Stimulated activated naive B cell treated with anti-CD40 and anti-IgM and Interleukin-4, amounts not matched to agents 10 μg/mL and 1 μg/mL and 100 μg/mL, for 72 hours (primary cell): ENCODE data around the gene C1orf232.

ENCODE experiments used
- ATAC-seq, 2 donors: fragments of 150-1000 bp; cut with Tn5 transposase; replicated peaks; 2 replicates each; pipeline ENCODE4 v1.10.0; 2021; ENCODE audit warnings: moderate library complexity in 1 of 2
- DNase-seq: peaks from one replicate; pipeline ENCODE4 v3.0.0; 2021
- H3K27ac Mint-ChIP-seq: one replicate; pipeline ENCODE4 v1.8.0; 2022; ENCODE audit warnings: mild to moderate bottlenecking, mixed read lengths
- H3K27me3 Mint-ChIP-seq, 2 donors: one replicate each; pipeline ENCODE4 v1.8.0; 2022; ENCODE audit warnings: mixed read lengths in 2 of 2
- H3K36me3 Mint-ChIP-seq, 2 donors: one replicate each; pipeline ENCODE4 v1.8.0; 2022; ENCODE audit warnings: mixed read lengths in 2 of 2, mild to moderate bottlenecking in 1 of 2
- H3K4me1 Mint-ChIP-seq, 2 donors: one replicate each; pipeline ENCODE4 v1.8.0; 2022; ENCODE audit warnings: mixed read lengths in 2 of 2, mild to moderate bottlenecking in 1 of 2
- H3K4me3 Mint-ChIP-seq, 2 donors: one replicate each; pipeline ENCODE4 v1.8.0; 2022; ENCODE audit warnings: mild to moderate bottlenecking in 2 of 2, mixed read lengths in 2 of 2, moderate library complexity in 1 of 2
- H3K9me3 Mint-ChIP-seq, 2 donors: one replicate each; pipeline ENCODE4 v1.8.0; 2022; ENCODE audit warnings: mixed read lengths in 2 of 2, mild to moderate bottlenecking in 1 of 2

The C1orf232 gene

GRCh38 chr1:26156285-26157038 is 12.3 kb downstream of the C1orf232 start:
- Mint-ChIP-seq H3K9me3 (no peaks in the 10 kb centered on the region), H3K27me3 (peaks cover 39 to 68% of the 10 kb centered on the region in 2 donors), H3K27ac (no peak overlapping the region), H3K4me1 (peaks cover 2 to 6% of the 10 kb centered on the region in 2 donors), H3K4me3 (no peak overlapping the region), H3K36me3 (no peaks in the 10 kb centered on the region)
- ATAC-seq: peak in 1 of 2 donors; percentile 6
- DNase-seq: no peak

DNA sequence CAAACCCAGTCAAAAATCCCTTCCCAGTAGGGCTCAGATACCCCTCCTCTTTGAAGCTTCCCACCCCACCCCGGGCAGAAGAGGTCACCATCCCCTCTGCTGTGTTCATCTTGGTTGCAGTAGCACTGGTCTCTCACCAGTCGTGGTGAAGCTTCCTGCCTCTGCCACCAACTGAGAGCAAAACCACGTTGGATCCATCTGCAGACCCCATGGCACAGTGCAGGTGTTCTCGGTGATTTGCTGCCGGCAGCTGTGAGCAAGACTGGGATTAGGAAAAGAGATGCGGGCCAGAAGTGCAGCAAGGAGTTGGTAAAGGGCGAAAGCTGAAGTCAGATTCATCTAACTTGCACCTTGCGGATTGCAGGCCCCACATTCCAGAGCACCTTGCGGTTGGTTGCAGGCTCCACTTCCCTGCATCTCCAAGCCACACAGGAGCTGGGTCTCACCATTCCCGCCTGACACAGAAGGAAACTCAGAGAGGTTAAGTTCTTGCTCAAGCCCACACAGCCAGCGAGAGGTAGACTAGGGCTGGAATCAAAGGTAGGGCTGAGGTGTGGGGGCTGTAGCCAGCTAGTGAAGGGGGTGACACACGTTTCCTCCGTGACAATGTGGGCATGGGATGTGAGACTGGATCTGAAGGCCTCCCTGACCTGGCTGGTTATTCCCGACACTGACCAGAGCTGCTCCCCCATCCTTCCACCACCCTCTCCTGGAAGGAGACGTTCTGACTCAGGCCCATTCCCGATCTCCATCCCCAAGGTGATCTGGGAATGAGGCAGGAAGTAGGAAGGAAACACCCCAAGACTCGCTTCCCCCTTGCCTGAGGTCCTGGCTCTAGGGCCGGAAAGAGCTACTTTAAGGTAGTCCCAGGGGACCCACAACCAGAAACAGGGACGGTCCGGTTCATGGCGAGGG is 13.1 kb downstream of the C1orf232 start:
- DNase-seq (no peak), ATAC-seq (no peak)
- peaks cover 34 to 60% of the 10 kb centered on the region in 2 donors for H3K27me3 Mint-ChIP-seq
- H3K9me3 Mint-ChIP-seq: no peaks in the 10 kb centered on the region
- H3K4me1 Mint-ChIP-seq: peaks cover 0 to 6% of the 10 kb centered on the region in 2 donors
- no peak overlapping the region for H3K27ac Mint-ChIP-seq
- no peaks in the 10 kb centered on the region for H3K36me3 Mint-ChIP-seq
- no peak overlapping the region for H3K4me3 Mint-ChIP-seq

DNA sequence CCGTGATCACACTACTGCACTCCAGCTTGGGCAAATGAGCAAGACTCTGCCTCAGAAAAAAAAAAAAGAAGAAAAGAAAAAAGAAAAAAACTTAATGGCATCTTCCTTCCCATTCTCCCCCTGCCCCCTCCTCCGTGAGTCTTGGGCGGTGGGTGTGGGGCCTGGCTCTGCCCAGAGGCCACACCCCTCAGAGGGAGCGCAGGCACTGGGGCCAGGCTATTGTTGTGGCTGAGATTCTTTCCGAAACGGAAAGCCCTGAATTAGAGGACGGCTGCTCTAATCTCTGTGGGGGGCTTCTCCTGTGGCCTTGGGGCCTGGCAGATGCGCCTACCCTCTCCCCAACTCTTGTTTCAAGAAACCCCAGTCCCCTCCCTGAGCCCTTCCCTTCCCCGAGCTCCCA is 14.0 kb downstream of the C1orf232 start:
- H3K4me1 Mint-ChIP-seq: peaks cover 0 to 6% of the 10 kb centered on the region in 2 donors
- H3K9me3 Mint-ChIP-seq: no peaks in the 10 kb centered on the region
- no peak for ATAC-seq
- DNase-seq: no peak
- peaks cover 33 to 52% of the 10 kb centered on the region in 2 donors for H3K27me3 Mint-ChIP-seq
- no peak overlapping the region for H3K4me3 Mint-ChIP-seq
- no peaks in the 10 kb centered on the region for H3K36me3 Mint-ChIP-seq
- no peak overlapping the region for H3K27ac Mint-ChIP-seq

GRCh38 chr1:26153966-26154532 is 14.7 kb downstream of the C1orf232 start:
- H3K36me3 Mint-ChIP-seq: no peaks in the 10 kb centered on the region
- peaks cover 0 to 6% of the 10 kb centered on the region in 2 donors for H3K4me1 Mint-ChIP-seq
- ATAC-seq (no peak), DNase-seq (no peak)
- no peaks in the 10 kb centered on the region for H3K9me3 Mint-ChIP-seq
- H3K4me3 Mint-ChIP-seq: no peak overlapping the region
- H3K27me3 Mint-ChIP-seq: peaks cover 32 to 45% of the 10 kb centered on the region in 2 donors
- no peak overlapping the region for H3K27ac Mint-ChIP-seq

GRCh38 chr1:26148887-26149286 is 19.9 kb downstream of the C1orf232 start:
- H3K9me3 Mint-ChIP-seq: no peaks in the 10 kb centered on the region
- DNase-seq (no peak), ATAC-seq (no peak)
- H3K27me3 Mint-ChIP-seq: peaks cover 4 to 13% of the 10 kb centered on the region in 2 donors
- H3K27ac Mint-ChIP-seq: no peak overlapping the region
- peaks cover 0 to 2% of the 10 kb centered on the region in 2 donors for H3K4me1 Mint-ChIP-seq
- no peak overlapping the region for H3K4me3 Mint-ChIP-seq
- H3K36me3 Mint-ChIP-seq: no peaks in the 10 kb centered on the region

GRCh38 chr1:26145960-26146294 is 22.8 kb downstream of the C1orf232 start:
- no peaks in the 10 kb centered on the region for H3K9me3 Mint-ChIP-seq
- peaks cover 4 to 11% of the 10 kb centered on the region in 2 donors for H3K27me3 Mint-ChIP-seq
- H3K4me3 Mint-ChIP-seq: no peak overlapping the region
- no peak for DNase-seq
- H3K36me3 Mint-ChIP-seq: no peaks in the 10 kb centered on the region
- H3K4me1 Mint-ChIP-seq: peaks cover 0 to 2% of the 10 kb centered on the region in 2 donors
- no peak overlapping the region for H3K27ac Mint-ChIP-seq
- no peak for ATAC-seq

DNA sequence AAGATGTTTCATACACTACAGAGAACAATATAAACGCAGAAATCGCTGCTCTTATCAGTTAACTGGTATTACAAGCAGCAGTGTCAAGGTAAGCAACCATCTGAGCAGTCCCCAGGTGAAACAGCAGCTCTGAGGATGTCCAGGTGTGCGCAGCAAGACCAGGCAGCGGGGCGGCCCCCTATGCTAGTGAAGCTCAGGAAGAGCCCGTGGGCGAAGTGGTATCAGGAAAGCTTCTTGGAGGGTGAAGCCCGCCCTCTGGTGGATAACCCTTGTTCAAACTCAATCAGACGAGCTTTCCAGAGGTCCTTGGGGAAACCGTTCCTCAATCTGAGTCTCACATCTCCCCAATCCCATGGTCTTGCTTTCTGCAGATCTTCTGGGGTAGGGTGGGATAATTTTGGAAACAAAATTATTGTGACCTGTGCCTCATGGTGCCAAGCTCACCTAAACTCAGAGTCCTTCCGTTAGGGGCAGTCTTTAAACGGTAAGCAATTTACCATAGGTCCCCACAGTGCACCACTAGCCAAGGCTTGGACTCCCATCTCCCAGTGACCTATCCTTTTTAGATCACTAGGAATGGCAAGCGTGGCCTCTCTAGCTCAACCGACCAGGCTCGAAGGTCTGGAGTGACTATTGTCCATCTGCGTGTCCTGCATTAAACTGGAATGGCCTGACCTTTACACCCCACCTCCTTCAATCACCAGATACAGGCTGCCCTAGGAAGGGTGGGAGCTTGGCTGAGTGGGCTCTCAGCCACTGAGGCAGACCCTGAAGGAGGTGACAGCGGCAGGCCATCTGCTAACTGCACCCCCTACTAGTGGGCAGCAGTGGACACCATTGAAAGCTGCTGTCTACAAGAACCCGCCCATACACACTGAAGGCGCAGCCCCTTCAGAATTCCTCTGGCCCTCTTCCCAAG is 23.5 kb downstream of the C1orf232 start:
- peaks cover 0 to 2% of the 10 kb centered on the region in 2 donors for H3K4me1 Mint-ChIP-seq
- peaks cover 4 to 11% of the 10 kb centered on the region in 2 donors for H3K27me3 Mint-ChIP-seq
- no peaks in the 10 kb centered on the region for H3K36me3 Mint-ChIP-seq
- ATAC-seq: peak; percentile 67 to 83
- H3K27ac Mint-ChIP-seq: no peak overlapping the region
- peak; percentile 47 for DNase-seq
- no peak overlapping the region for H3K4me3 Mint-ChIP-seq
- H3K9me3 Mint-ChIP-seq: no peaks in the 10 kb centered on the region

- H3K4me1 Mint-ChIP-seq: peaks cover 0 to 2% of the 10 kb centered on the region in 2 donors
- H3K27me3 Mint-ChIP-seq: peaks cover 0 to 5% of the 10 kb centered on the region in 2 donors
- no peak overlapping the region for H3K27ac Mint-ChIP-seq
- DNase-seq: no peak
- no peaks in the 10 kb centered on the region for H3K9me3 Mint-ChIP-seq
- no peaks in the 10 kb centered on the region for H3K36me3 Mint-ChIP-seq
- H3K4me3 Mint-ChIP-seq: no peak overlapping the region
- no peak for ATAC-seq
These were observed 26.6 kb downstream of the C1orf232 start for GRCh38 chr1:26142159-26142558.

DNA sequence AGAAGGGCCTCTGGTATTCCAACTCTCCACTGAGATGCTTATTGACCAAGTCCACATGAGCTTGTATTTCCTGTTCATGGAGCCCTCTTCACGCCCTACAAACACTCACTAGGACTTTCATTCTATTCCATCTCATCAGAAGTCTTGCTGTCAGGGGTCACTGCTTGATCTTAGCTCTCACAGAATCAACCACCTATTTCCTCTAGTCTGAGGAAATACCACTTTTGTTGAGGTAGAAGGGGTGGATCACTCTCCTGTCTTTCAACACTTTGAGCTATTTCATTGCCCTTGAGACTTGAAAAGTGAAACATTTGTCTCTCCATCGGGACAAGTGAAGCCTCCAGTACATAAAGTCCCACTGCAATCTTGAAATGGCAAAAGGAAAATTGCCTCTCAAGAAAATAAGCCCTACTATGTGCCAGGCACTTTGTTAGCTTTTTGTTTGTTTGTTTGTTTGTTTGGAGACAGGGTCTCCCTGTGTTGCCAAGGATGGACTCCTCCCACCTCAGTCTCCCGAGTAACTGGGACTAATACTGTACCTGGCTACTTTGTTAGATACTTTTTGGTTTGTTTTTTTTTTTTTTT is 29.7 kb downstream of the C1orf232 start:
- ATAC-seq: no peak
- H3K27ac Mint-ChIP-seq: no peak overlapping the region

GRCh38 chr1:26134466-26134865 is 34.3 kb downstream of the C1orf232 start:
- Mint-ChIP-seq H3K36me3 (peaks cover 0 to 4% of the 10 kb centered on the region in 2 donors), H3K27ac (no peak overlapping the region), H3K4me1 (no peaks in the 10 kb centered on the region), H3K4me3 (no peak overlapping the region), H3K27me3 (peaks cover 0 to 10% of the 10 kb centered on the region in 2 donors), H3K9me3 (peaks cover 0 to 4% of the 10 kb centered on the region in 2 donors)
- ATAC-seq (no peak), DNase-seq (no peak)

More for the DNA sequence above, 29.7 kb downstream of the C1orf232 start:
- Mint-ChIP-seq H3K36me3 (peaks cover 0 to 2% of the 10 kb centered on the region in 2 donors), H3K4me1 (no peaks in the 10 kb centered on the region), H3K9me3 (peaks cover 0 to 4% of the 10 kb centered on the region in 2 donors), H3K27me3 (no peaks in the 10 kb centered on the region), H3K4me3 (no peak overlapping the region)
- DNase-seq: no peak

DNA sequence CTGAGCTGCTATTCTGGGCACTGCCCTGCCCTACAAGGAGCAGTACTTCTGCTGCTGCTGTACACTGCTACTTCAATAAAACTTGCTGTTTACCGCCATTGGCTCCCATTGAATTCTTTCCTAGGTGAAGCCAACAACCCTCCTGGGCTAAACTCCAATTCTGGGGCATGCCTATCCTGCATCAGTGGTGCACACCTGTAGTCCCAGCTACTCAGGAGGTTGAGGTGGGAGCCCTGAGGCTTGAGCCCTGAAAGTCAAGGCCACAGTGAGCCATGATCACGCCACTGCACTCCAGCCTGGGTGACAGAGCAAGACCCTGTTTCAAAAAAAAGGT is 36.0 kb downstream of the C1orf232 start:
- Mint-ChIP-seq H3K27ac (no peak overlapping the region), H3K4me3 (no peak overlapping the region), H3K9me3 (peaks cover 0 to 4% of the 10 kb centered on the region in 2 donors), H3K36me3 (peaks cover 0 to 4% of the 10 kb centered on the region in 2 donors), H3K27me3 (peaks cover 3 to 10% of the 10 kb centered on the region in 2 donors), H3K4me1 (peaks cover 3% of the 10 kb centered on the region in 2 donors)
- no peak for DNase-seq
- ATAC-seq: no peak

DNA sequence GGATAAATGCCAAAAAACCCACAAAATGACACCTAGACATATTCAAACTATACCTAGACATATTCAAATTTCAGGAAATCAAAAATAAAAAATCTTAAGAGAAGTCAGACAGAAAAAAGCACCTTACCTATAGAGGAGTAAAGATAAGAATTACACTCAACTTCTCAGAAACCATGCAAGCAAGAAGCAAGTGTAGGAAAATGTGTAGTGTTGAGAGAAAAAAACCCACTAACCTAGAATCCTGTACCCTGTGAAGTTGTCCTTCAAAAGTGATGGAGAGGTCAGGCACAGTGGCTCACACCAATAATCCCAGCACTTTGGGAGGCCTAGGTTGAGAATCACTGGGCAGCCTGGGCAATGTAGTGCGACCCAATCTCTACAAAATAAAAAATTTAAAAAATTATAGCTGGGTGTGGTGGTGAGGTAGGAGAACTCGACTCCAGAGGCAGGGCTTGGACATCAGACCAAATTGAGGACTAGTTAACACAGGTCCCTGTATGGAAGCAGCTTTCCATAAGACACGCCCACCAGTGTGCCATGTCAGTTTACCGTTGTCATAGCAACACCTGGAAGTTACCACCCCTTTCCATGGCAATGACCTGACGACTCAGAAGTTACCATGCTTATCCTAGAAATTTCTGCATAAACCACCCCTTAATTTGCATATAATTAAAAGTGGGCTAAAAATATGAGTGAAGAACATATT is 36.5 kb downstream of the C1orf232 start:
- H3K9me3 Mint-ChIP-seq: peaks cover 0 to 4% of the 10 kb centered on the region in 2 donors
- DNase-seq (no peak), ATAC-seq (no peak)
- peaks cover 0 to 4% of the 10 kb centered on the region in 2 donors for H3K36me3 Mint-ChIP-seq
- H3K4me1 Mint-ChIP-seq: peaks cover 8% of the 10 kb centered on the region in 2 donors
- no peak overlapping the region for H3K4me3 Mint-ChIP-seq
- H3K27me3 Mint-ChIP-seq: peaks cover 6 to 10% of the 10 kb centered on the region in 2 donors
- no peak overlapping the region for H3K27ac Mint-ChIP-seq

DNA sequence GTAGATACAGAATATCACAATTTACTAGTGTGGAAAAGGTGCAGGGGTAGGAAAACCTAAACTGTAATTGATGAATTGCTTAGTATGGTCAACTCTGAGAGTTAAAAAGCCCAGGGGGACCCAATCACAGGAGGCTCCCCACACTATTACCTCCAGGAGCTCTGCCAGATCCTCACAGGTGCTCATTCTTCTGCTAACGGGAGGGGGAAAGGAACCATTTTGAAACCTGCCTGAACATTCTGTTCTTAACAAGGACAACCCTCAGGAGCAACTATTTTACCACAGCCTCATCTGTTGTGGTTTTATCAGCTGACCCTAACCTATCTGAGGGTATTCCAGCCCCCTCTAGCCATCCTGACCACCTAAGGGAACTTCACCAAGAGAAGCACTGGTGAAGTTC is 38.1 kb downstream of the C1orf232 start:
- no peak for ATAC-seq
- no peak overlapping the region for H3K27ac Mint-ChIP-seq

More for the DNA sequence above, 38.1 kb downstream of the C1orf232 start:
- Mint-ChIP-seq H3K4me3 (no peak overlapping the region), H3K36me3 (peaks cover 0 to 4% of the 10 kb centered on the region in 2 donors), H3K9me3 (peaks cover 0 to 4% of the 10 kb centered on the region in 2 donors), H3K27me3 (peaks cover 6 to 10% of the 10 kb centered on the region in 2 donors), H3K4me1 (peaks cover 15 to 19% of the 10 kb centered on the region in 2 donors)
- no peak for DNase-seq
